ENCODE results near the gene EXOSC1. TPM values are rescaled to one million over a fixed set of nuclear protein-coding genes. Genes with fewer than 3 reads are reported as not detected.
"Not testable (repeated sequence)": the region's sequence is repeated elsewhere in the genome, so short reads cannot be mapped to it uniquely, and the experiment has no call there.

EXOSC1 gene
- total RNA-seq, 1 donor from 2014 or later: 27.1 TPM

DNA sequence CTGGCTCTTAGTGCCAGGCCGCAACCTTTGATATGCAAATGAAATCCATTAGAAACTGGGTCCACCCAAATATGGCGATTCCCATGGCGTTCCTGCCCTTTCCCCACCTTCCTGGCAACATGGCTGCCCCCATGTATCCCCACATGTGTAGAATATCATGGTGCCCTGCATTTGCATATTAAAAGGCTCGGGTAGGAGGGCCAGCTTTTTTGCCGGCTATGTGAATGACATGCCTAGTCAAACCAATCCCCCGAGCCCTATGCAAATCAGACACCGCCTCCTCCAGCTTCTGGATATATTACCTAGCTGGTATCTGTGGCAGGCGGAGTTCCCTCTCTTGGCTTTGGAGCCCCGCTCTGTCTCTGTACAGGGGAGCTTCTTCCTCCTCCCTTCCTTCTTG lies 34.1 kb upstream of the EXOSC1 start:
- Mint-ChIP-seq H3K4me1 (ENCODE audit: low read depth, unreplicated experiment) (peaks cover 4% of the 10 kb centered on the region), H3K27ac (ENCODE audit: unreplicated experiment) (no peak overlapping the region), H3K4me3 (ENCODE audit: unreplicated experiment) (no peak overlapping the region)

DNA sequence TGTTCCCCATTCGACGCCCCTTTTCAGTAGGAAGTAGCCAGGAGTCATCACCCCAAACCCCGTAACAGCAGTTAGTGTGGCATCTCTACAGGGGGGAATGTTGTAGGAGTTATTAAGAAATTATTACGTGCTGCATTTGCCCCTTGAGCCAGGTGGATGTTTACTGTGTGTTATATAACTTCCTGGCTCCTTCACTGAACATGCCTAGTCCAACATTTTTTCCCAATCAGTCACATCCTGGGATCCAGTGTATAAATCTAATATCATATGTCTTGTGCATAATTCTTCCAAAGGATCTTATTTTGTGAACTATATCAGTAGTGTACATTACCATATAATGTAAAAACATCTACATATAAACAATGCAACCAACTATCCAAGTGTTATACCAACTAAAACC lies 33.6 kb upstream of the EXOSC1 start:
- not testable (repeated sequence) for H3K27ac Mint-ChIP-seq (ENCODE audit: unreplicated experiment); H3K36me3 Mint-ChIP-seq (ENCODE audit: unreplicated experiment); H3K27me3 Mint-ChIP-seq (ENCODE audit: unreplicated experiment); H3K4me3 Mint-ChIP-seq (ENCODE audit: unreplicated experiment); H3K9me3 Mint-ChIP-seq (ENCODE audit: unreplicated experiment); DNase-seq; H3K4me1 Mint-ChIP-seq (ENCODE audit: low read depth, unreplicated experiment)

More for the DNA sequence above, 34.1 kb upstream of the EXOSC1 start:
- Mint-ChIP-seq H3K36me3 (ENCODE audit: unreplicated experiment) (peaks cover 3% of the 10 kb centered on the region), H3K9me3 (ENCODE audit: unreplicated experiment) (no peaks in the 10 kb centered on the region), H3K27me3 (ENCODE audit: unreplicated experiment) (no peaks in the 10 kb centered on the region)
- peak; percentile 24 for DNase-seq
- no peak for TF ChIP-seq CTCF (IDR thresholded peaks at IDR 0.05; ENCODE audit: partially characterized antibody, unreplicated experiment)

DNA sequence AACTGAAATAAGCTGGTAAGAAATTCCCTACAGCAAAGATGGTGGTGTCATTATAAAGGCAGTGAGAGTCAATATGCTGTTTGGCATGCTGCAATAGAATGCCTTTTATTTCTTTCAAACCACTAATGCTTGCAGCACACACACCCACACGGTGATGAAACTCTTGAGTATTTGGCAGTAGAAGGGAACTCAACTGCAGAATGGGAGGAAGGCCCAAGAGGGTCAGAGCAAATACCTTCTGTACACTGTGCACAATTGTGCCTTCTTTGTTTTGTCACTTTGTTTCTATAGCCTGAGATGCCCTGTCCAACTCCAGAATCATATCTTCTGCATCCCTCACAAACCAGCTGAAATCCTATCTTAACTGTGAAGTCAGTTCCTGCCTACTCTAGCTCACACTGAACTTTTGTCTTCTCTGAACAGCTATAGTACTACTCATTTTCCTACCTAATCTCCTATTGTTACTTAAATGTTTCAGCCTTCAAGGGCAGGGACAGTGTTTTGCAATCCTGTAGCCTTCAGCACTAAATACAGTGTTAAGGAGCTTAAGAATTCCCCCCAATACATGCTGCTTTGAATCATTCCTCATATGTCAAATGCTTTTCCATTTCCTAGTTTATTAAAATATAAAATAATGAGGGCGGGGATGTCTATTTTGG lies 30.3 kb upstream of the EXOSC1 start:
- no peak overlapping the region for H3K27ac Mint-ChIP-seq (ENCODE audit: unreplicated experiment)
- peaks cover 5% of the 10 kb centered on the region for H3K36me3 Mint-ChIP-seq (ENCODE audit: unreplicated experiment)
- peaks cover 4% of the 10 kb centered on the region for H3K4me1 Mint-ChIP-seq (ENCODE audit: low read depth, unreplicated experiment)
- H3K27me3 Mint-ChIP-seq (ENCODE audit: unreplicated experiment): no peaks in the 10 kb centered on the region
- peaks cover 3% of the 10 kb centered on the region for H3K9me3 Mint-ChIP-seq (ENCODE audit: unreplicated experiment)
- no peak overlapping the region for H3K4me3 Mint-ChIP-seq (ENCODE audit: unreplicated experiment)
- no peak for DNase-seq
- TF ChIP-seq CTCF (IDR thresholded peaks at IDR 0.05; ENCODE audit: partially characterized antibody, unreplicated experiment): no peak

DNA sequence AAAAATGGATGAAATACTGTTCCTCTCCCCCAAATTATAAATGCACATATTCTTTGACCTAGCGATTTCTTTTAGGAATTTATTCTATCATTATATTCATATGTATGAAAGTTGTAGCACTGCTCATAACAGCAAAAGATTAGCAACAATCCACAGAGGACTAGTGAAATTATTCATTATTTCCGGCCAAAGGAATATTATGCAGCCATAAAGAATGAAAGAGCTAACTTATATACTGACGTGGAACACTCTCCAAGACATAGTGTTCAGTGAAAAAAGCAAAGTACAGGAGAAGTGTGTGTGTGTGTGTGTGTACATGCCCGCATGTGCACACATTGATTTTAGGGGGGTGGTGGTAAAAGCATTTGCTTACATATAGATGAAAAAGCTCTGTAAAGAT lies 29.1 kb upstream of the EXOSC1 start:
- no peaks in the 10 kb centered on the region for H3K4me1 Mint-ChIP-seq (ENCODE audit: low read depth, unreplicated experiment)

DNA sequence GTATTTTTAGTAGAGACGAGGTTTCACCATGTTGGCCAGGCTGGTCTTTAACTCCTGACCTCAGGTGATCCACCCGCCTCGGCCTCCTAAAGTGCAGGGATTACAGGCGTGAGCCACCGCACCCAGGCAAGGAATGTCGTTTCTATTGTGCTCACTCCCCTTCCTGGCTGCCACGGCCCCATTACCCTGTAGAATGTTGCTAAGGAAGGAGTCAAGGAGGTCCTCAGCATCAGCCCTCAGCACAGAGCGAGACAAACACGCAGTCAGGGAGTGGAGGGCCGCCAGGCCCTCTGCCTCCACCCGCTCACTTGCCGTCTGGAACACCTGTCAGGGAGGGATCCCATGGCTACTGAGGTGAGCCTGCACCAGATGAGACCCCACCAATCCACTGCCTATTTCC lies 23.0 kb upstream of the EXOSC1 start:
- H3K27ac Mint-ChIP-seq (ENCODE audit: unreplicated experiment): not testable (repeated sequence)

More for the DNA sequence above, 29.1 kb upstream of the EXOSC1 start:
- no peak for DNase-seq
- Mint-ChIP-seq H3K9me3 (ENCODE audit: unreplicated experiment) (peaks cover 3% of the 10 kb centered on the region), H3K36me3 (ENCODE audit: unreplicated experiment) (peaks cover 5% of the 10 kb centered on the region), H3K4me3 (ENCODE audit: unreplicated experiment) (no peak overlapping the region), H3K27ac (ENCODE audit: unreplicated experiment) (no peak overlapping the region), H3K27me3 (ENCODE audit: unreplicated experiment) (no peaks in the 10 kb centered on the region)
- TF ChIP-seq CTCF (IDR thresholded peaks at IDR 0.05; ENCODE audit: partially characterized antibody, unreplicated experiment): no peak

DNA sequence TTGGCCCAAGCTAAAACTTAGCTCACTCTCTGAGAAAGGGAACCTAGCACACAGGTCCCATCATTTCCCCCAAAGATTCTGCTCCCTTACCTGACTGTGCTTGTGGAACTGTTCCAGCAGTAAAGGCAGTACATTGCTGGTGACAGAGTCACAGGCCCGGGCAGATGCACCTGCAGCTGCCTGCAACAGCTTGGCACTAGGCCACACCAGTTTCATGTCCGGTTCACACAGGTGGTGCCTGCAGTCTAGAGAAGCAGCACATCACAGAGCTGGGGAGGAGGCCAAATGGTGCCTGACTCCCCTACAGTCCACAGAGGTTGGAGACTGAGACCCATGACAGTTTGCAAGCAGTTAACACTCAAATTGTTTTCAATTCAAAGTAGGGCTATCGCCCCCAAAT lies 22.4 kb upstream of the EXOSC1 start:
- Mint-ChIP-seq H3K4me1 (ENCODE audit: low read depth, unreplicated experiment) (no peaks in the 10 kb centered on the region), H3K36me3 (ENCODE audit: unreplicated experiment) (no peaks in the 10 kb centered on the region), H3K9me3 (ENCODE audit: unreplicated experiment) (peaks cover under 1% of the 10 kb centered on the region), H3K27me3 (ENCODE audit: unreplicated experiment) (no peaks in the 10 kb centered on the region), H3K27ac (ENCODE audit: unreplicated experiment) (no peak overlapping the region), H3K4me3 (ENCODE audit: unreplicated experiment) (no peak overlapping the region)
- TF ChIP-seq CTCF (IDR thresholded peaks at IDR 0.05; ENCODE audit: partially characterized antibody, unreplicated experiment): no peak
- DNase-seq: no peak

More for the DNA sequence above, 23.0 kb upstream of the EXOSC1 start:
- H3K27me3 Mint-ChIP-seq (ENCODE audit: unreplicated experiment); H3K4me3 Mint-ChIP-seq (ENCODE audit: unreplicated experiment); H3K9me3 Mint-ChIP-seq (ENCODE audit: unreplicated experiment); H3K4me1 Mint-ChIP-seq (ENCODE audit: low read depth, unreplicated experiment); H3K36me3 Mint-ChIP-seq (ENCODE audit: unreplicated experiment); DNase-seq: not testable (repeated sequence)
